GM12872 (cell line): ENCODE data around the gene PTGR1.

ENCODE experiments used
- TF ChIP-seq, protein P1 (sequence below): IDR thresholded peaks from 3 replicates; pipeline ENCODE4 v1.5.1; 2011; ENCODE audit warnings: low read depth, mild to moderate bottlenecking, low read length, moderate library complexity; ENCODE audit not compliant: insufficient read depth

PTGR1 gene

DNA sequence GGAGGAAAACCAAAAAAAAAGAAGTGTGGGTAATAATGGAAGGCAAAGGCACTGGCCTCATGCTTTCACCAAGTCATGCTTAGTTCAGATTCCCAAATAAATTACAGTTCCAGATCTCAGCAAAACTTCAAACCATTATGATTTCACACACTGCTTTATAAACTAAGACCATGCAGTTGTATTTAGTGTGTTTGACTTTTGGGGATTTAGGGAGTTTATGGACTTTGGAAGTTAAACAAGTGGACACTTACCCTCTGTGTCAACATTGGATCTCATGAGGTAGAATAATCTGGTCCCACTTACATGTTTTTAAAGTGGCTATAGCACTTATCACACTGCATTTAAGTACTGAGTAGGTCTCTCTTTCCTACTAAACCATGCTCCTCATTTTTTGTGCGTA is 35.4 kb upstream of the PTGR1 start:
- TF ChIP-seq, protein P1, sequence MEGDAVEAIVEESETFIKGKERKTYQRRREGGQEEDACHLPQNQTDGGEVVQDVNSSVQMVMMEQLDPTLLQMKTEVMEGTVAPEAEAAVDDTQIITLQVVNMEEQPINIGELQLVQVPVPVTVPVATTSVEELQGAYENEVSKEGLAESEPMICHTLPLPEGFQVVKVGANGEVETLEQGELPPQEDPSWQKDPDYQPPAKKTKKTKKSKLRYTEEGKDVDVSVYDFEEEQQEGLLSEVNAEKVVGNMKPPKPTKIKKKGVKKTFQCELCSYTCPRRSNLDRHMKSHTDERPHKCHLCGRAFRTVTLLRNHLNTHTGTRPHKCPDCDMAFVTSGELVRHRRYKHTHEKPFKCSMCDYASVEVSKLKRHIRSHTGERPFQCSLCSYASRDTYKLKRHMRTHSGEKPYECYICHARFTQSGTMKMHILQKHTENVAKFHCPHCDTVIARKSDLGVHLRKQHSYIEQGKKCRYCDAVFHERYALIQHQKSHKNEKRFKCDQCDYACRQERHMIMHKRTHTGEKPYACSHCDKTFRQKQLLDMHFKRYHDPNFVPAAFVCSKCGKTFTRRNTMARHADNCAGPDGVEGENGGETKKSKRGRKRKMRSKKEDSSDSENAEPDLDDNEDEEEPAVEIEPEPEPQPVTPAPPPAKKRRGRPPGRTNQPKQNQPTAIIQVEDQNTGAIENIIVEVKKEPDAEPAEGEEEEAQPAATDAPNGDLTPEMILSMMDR: no peak

DNA sequence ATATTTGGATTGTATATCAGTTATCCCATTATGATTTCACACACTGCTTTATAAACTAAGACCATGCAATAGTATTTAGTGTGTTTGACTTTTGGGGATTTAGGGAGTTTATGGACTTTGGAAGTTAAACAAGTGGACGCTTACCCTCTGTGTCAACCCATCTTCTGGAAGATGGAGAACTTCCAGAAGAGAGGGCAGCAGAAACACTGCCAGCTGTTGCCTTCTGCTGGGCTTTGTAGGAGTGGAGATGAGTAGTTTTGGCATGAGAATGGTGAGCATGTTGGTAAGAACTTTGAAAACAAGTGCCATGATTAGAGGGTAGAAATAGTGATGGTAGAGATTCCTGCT is 33.9 kb upstream of the PTGR1 start:
- TF ChIP-seq, protein P1: no peak

DNA sequence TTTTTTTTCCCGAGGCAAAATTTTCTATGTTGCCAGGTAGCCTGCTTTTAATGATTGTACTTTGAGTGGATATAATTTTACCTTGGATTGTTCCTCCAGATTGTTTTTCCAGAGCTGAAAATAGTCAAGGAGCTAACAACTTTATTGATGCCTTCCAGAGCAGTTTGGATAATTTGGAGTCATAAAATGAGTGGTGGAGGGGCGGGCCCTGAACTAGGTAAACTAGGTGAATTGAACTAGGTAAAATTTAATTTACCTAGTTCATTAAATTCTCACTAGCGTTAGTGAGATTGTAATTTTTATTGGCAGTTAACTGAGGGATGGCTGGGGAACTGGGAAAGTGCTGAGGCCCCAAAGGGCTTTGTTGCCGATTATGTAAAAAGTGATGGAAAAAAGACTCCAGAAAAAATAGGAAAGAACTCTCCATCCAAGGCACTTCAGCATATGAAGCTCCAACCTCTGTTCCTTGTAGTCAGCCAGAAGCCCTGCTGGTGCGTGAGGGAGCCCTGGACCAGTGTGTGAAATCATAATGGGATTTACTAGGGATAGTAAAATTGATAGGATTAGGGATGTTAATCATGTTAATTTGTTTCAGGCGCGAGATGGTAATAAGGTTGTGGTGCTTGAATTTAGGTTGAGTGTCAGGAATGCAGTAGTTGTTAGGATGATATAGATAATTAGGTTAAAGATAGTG is 33.4 kb upstream of the PTGR1 start:
- TF ChIP-seq, protein P1: no peak

DNA sequence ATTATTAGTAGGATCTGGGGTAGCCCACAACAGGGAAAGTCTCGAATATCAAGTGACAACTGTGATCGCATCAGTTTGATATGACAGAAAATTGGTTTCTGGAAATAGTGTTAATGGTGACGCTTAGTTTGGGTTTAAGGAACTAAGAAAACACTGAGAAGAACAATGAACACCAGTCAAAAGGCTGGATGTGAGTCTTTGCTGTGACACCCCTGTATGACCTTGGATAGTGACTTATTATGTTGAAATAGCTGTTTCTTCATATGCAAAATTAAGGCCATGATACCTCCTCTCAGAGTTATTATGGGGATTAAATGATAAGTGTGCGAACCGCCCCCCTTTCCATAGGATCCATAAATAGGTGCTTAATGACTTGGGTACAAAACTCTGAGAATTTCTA is 32.6 kb upstream of the PTGR1 start:
- TF ChIP-seq, protein P1: no peak

DNA sequence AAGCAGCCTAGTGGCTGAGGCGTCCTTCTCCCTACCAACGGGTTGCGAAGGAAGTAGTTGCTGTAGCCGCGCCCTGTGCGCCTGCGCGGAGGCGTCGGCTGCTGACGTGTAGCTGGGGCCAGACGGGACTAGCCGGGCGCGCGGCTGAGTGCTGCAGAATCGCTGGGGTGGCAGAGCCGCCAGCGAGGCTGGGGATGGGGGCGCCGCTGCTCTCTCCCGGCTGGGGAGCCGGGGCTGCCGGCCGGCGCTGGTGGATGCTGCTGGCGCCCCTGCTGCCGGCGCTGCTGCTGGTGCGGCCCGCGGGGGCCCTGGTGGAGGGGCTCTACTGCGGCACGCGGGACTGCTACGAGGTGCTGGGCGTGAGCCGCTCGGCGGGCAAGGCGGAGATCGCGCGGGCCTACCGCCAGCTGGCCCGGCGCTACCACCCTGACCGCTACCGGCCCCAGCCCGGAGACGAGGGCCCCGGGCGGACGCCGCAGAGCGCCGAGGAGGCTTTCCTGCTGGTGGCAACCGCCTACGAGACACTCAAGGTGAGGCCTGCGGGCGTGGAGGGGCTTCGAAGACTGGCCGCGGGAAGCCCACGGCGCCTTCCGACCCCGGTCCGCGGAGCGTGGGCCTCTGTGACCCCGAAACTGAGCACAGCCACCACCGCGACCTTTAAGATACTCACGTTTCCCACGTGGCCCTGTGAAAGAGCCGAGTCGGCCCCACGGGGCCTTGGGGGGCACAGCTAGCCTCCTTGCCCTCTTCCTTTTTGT is 31.9 kb upstream of the PTGR1 start, which contains the start of gene DNAJC25:
Gene DNAJC25 (plus strand): TSS at position 121 of the 758 bp plus-strand sequence. CDS start 74 bp downstream, at position 195.
- TF ChIP-seq, protein P1: no peak

DNA sequence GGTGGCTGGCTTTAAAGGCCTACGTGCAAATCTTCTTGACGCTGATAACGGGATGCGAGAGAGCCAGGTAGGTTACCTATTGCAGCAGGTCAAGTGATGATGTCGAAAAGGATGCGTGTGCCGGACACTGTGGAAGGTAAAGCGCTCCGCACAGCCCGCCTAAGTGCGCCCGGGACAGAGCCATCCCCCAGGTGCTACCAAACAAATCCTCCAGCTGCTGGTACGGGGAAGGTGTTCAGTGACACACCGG is 31.4 kb upstream of the PTGR1 start:
- TF ChIP-seq, protein P1: no peak

DNA sequence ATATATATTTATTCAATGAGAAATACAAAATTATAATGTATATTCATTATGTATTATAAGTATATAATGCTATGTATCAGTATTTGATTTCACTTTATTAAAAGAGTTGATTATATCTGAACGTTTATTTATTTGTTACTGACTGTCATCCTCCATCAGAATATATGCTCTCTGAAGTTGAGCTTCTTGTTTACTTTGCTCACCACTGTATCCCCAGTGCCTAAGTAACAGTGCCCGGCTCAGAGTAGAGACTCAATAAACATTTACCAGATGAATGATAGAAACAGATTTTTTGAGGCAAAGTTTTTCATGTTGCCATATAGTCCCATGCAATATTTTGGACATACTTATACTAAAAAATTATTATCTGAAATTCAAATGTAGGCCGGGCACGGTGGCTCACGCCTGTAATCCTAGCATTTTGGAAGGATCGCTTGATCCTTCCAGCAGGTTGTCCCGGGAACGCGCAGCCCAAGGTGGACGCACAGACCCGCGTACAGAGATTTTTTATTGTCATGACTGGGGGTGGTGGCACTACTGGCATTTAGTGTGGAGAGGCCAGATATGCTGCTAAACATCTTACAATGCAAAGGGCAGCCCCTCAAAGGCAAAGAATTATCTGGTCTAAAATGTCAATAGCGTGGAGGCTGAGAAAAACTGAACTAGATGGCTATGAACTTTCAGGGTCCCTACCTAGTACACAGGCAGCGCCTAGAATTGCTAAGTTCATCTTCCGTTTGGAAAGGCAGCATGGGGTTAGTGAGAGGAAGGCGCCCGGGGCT is 30.9 kb upstream of the PTGR1 start:
- TF ChIP-seq, protein P1: no peak
